GM12873 (cell line): Measurements from ENCODE around the gene ZNF677.
"Not testable (repeated sequence)": the region's sequence is repeated elsewhere in the genome, so short reads cannot be mapped to it uniquely, and the experiment has no call there.

Experiments used
- CTCF ChIP-seq: IDR thresholded peaks from 2 replicates; pipeline ENCODE4 v1.5.1; 2012; ENCODE audit warnings: low read depth, mild to moderate bottlenecking, moderate library complexity, low read length, control low read depth; ENCODE audit not compliant: insufficient read depth; ENCODE audit errors: missing control alignments

Gene ZNF677

GRCh38 chr19:53267623-53268022 lies 12.9 kb upstream of the ZNF677 start, which contains the start of gene VN1R4:
TSS of gene VN1R4 (minus strand) at chr19:53267723. CDS start at chr19:53267665, 58 bp downstream.
- TF ChIP-seq CTCF, result not testable (repeated sequence)

GRCh38 chr19:53257715-53258342 lies 3.2 kb upstream of the ZNF677 start, which contains the start of gene VN1R2:
TSS of gene VN1R2 (plus strand) at chr19:53258292. CDS start at chr19:53258376, 84 bp downstream.
- not testable (repeated sequence) for TF ChIP-seq CTCF

GRCh38 chr19:53246498-53246897 lies 8.2 kb downstream of the ZNF677 start:
- TF ChIP-seq CTCF, result no peak

GRCh38 chr19:53237114-53237777 lies 17.4 kb downstream of the ZNF677 start:
- TF ChIP-seq CTCF, result no peak

GRCh38 chr19:53224606-53225005 lies 30.1 kb downstream of the ZNF677 start:
- TF ChIP-seq CTCF, result no peak

- TF ChIP-seq CTCF, result no peak
Measured at GRCh38 chr19:53212703-53213320, 41.9 kb downstream of the ZNF677 start.

GRCh38 chr19:53196777-53197396 lies 57.8 kb downstream of the ZNF677 start:
- TF ChIP-seq CTCF, result no peak
